Liver (tissue), 3 donors: ENCODE measurements around the gene RBM42.

ENCODE experiments used
- JUND ChIP-seq, 2 donors: IDR thresholded peaks; 2 replicates each; pipeline ENCODE4 v1.6.1; 2016; ENCODE audit warnings: antibody characterized with exemption in 2 of 2
- RAD21 ChIP-seq, 2 donors: IDR thresholded peaks; 2 replicates each; pipeline ENCODE4 v1.6.1; 2016; ENCODE audit warnings: antibody characterized with exemption in 2 of 2, mild to moderate bottlenecking in 2 of 2
- TF ChIP-seq, protein P1 (sequence below): IDR thresholded peaks from 2 replicates; pipeline ENCODE4 v1.6.1; 2016; ENCODE audit warnings: antibody characterized with exemption, mild to moderate bottlenecking
- TF ChIP-seq, protein P2 (sequence below): fragments of 150-350 bp; IDR thresholded peaks from 2 replicates; pipeline ENCODE4 v1.5.1; 2017; ENCODE audit warnings: improper control_type of control experiment, low read depth, low read length; ENCODE audit not compliant: missing input control
- donor health status: healthy.
- donor health status: healthy.

DNA sequence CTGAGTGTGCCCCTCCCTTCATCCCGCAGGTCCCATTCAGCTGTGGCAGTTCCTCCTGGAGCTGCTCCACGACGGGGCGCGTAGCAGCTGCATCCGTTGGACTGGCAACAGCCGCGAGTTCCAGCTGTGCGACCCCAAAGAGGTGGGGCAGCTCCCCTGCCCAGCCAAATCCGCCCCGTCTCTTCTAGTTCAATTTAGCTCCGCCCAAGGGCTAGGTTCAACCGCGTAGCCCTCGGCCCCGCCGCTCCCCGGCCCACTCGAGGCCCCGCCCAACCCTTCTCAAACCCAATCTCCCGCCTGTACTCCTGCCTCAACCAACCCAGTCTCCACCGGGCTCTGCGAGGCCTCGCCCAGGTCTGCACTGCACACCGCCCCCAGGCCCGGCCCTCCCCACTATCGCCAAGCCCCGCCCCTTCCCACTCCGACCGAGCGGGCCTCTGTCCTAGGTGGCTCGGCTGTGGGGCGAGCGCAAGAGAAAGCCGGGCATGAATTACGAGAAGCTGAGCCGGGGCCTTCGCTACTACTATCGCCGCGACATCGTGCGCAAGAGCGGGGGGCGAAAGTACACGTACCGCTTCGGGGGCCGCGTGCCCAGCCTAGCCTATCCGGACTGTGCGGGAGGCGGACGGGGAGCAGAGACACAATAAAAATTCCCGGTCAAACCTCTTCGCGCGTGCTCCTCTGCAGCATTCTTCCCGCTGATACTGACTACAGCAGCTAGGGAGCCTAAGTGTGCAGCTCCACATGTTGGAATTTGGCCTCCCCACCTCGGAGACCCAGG lies 15.6 kb downstream of the RBM42 start:
- TF ChIP-seq, protein P1, sequence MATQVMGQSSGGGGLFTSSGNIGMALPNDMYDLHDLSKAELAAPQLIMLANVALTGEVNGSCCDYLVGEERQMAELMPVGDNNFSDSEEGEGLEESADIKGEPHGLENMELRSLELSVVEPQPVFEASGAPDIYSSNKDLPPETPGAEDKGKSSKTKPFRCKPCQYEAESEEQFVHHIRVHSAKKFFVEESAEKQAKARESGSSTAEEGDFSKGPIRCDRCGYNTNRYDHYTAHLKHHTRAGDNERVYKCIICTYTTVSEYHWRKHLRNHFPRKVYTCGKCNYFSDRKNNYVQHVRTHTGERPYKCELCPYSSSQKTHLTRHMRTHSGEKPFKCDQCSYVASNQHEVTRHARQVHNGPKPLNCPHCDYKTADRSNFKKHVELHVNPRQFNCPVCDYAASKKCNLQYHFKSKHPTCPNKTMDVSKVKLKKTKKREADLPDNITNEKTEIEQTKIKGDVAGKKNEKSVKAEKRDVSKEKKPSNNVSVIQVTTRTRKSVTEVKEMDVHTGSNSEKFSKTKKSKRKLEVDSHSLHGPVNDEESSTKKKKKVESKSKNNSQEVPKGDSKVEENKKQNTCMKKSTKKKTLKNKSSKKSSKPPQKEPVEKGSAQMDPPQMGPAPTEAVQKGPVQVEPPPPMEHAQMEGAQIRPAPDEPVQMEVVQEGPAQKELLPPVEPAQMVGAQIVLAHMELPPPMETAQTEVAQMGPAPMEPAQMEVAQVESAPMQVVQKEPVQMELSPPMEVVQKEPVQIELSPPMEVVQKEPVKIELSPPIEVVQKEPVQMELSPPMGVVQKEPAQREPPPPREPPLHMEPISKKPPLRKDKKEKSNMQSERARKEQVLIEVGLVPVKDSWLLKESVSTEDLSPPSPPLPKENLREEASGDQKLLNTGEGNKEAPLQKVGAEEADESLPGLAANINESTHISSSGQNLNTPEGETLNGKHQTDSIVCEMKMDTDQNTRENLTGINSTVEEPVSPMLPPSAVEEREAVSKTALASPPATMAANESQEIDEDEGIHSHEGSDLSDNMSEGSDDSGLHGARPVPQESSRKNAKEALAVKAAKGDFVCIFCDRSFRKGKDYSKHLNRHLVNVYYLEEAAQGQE = peak; percentile 71
- TF ChIP-seq RAD21 (IDR thresholded peaks at IDR 0.05) = peak in 1 of 2 donors; percentile 4
- TF ChIP-seq, protein P2, sequence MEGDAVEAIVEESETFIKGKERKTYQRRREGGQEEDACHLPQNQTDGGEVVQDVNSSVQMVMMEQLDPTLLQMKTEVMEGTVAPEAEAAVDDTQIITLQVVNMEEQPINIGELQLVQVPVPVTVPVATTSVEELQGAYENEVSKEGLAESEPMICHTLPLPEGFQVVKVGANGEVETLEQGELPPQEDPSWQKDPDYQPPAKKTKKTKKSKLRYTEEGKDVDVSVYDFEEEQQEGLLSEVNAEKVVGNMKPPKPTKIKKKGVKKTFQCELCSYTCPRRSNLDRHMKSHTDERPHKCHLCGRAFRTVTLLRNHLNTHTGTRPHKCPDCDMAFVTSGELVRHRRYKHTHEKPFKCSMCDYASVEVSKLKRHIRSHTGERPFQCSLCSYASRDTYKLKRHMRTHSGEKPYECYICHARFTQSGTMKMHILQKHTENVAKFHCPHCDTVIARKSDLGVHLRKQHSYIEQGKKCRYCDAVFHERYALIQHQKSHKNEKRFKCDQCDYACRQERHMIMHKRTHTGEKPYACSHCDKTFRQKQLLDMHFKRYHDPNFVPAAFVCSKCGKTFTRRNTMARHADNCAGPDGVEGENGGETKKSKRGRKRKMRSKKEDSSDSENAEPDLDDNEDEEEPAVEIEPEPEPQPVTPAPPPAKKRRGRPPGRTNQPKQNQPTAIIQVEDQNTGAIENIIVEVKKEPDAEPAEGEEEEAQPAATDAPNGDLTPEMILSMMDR = no peak
- no peak for TF ChIP-seq JUND (IDR thresholded peaks at IDR 0.05)
